OCI-LY1 (cell line): Measurements from ENCODE around the gene ART1.

Experiments
- EZH2 ChIP-seq: fragments of 200-600 bp; sonication (generic), shearing (Covaris generic); IDR thresholded peaks from 2 replicates; pipeline ENCODE4 v1.8.0; 2017; ENCODE audit warnings: borderline replicate concordance, mixed run types, mild to moderate bottlenecking, antibody characterized with exemption, low read length, moderate library complexity, mixed read lengths
- TF ChIP-seq, protein P1 (sequence below): fragments of 200-600 bp; sonication (generic), shearing (Covaris generic); IDR thresholded peaks from 2 replicates; pipeline ENCODE4 v1.5.1; 2017; ENCODE audit warnings: mild to moderate bottlenecking, antibody characterized with exemption, low read length, moderate library complexity, mixed read lengths

GRCh38 chr11:3635641-3636375, 9.1 kb upstream of the ART1 start:
- TF ChIP-seq, protein P1, sequence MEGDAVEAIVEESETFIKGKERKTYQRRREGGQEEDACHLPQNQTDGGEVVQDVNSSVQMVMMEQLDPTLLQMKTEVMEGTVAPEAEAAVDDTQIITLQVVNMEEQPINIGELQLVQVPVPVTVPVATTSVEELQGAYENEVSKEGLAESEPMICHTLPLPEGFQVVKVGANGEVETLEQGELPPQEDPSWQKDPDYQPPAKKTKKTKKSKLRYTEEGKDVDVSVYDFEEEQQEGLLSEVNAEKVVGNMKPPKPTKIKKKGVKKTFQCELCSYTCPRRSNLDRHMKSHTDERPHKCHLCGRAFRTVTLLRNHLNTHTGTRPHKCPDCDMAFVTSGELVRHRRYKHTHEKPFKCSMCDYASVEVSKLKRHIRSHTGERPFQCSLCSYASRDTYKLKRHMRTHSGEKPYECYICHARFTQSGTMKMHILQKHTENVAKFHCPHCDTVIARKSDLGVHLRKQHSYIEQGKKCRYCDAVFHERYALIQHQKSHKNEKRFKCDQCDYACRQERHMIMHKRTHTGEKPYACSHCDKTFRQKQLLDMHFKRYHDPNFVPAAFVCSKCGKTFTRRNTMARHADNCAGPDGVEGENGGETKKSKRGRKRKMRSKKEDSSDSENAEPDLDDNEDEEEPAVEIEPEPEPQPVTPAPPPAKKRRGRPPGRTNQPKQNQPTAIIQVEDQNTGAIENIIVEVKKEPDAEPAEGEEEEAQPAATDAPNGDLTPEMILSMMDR: no peak
- TF ChIP-seq EZH2: no peak
